HG02759 (cell line): ENCODE measurements around the gene LIN52.

Experiments used
- ATAC-seq: cut with Tn5 transposase; IDR thresholded peaks from one replicate; pipeline ENCODE4 v1.9.1; 2021; ENCODE audit warnings: mild to moderate bottlenecking, moderate library complexity; ENCODE audit not compliant: unreplicated experiment

LIN52 gene

GRCh38 chr14:74179856-74180255 lies 95.1 kb downstream of the LIN52 start:
- no peak for ATAC-seq

- ATAC-seq, result no peak
Measured at GRCh38 chr14:74190927-74191575, 106.3 kb downstream of the LIN52 start.

GRCh38 chr14:74194506-74195274 lies 109.9 kb downstream of the LIN52 start:
- no peak for ATAC-seq

- no peak for ATAC-seq
Measured at GRCh38 chr14:74195623-74196022, 110.9 kb downstream of the LIN52 start.

- no peak for ATAC-seq
Measured at GRCh38 chr14:74198441-74199234, 113.9 kb downstream of the LIN52 start.

GRCh38 chr14:74202113-74202512 lies 117.4 kb downstream of the LIN52 start:
- ATAC-seq, result no peak

GRCh38 chr14:74203639-74204038 lies 118.9 kb downstream of the LIN52 start:
- ATAC-seq, result no peak

- ATAC-seq, result no peak
Measured at GRCh38 chr14:74204491-74204890, 119.7 kb downstream of the LIN52 start.

- ATAC-seq, result no peak
Measured at GRCh38 chr14:74205882-74206281, 121.1 kb downstream of the LIN52 start.

- no peak for ATAC-seq
Measured at GRCh38 chr14:74207943-74208342, 123.2 kb downstream of the LIN52 start.

- no peak for ATAC-seq
Measured at GRCh38 chr14:74208642-74209041, 123.9 kb downstream of the LIN52 start.

- ATAC-seq, result no peak
Measured at GRCh38 chr14:74211945-74212580, 127.3 kb downstream of the LIN52 start.

GRCh38 chr14:74213907-74214803 lies 129.4 kb downstream of the LIN52 start:
- ATAC-seq, result no peak

GRCh38 chr14:74216671-74217070 lies 131.9 kb downstream of the LIN52 start:
- ATAC-seq, result no peak

GRCh38 chr14:74217672-74218448 lies 133.1 kb downstream of the LIN52 start:
- ATAC-seq, result no peak

GRCh38 chr14:74218462-74218861 lies 133.7 kb downstream of the LIN52 start:
- ATAC-seq, result no peak

- ATAC-seq, result no peak
Measured at GRCh38 chr14:74219277-74220205, 134.8 kb downstream of the LIN52 start.

- ATAC-seq, result no peak
Measured at GRCh38 chr14:74220991-74221390, 136.2 kb downstream of the LIN52 start.
